ENCODE results near the gene PGLYRP4.

GRCh38 chr1:153392822-153393221, 44.2 kb upstream of the PGLYRP4 start:
- TF ChIP-seq CTCF (IDR thresholded peaks at IDR 0.05) (no peak), EP300 (IDR thresholded peaks at IDR 0.05) (no peak), POLR2A (IDR thresholded peaks at IDR 0.05) (no peak)

Measured in ovary (tissue), 3 donors.